Melanocyte of skin (primary cell): ENCODE results near the gene FANCE. TPM values are rescaled to one million over a fixed set of nuclear protein-coding genes. Genes with fewer than 3 reads are reported as not detected.

Experiments
- small RNA-seq, 2 donors: library from RNA; depleted of rRNA; stranded (forward); fragments of <200 nt; gene quantifications; one replicate each; pipeline ENCODE3, GENCODE V24; 2012
- total RNA-seq, 2 donors: library from RNA; depleted of rRNA; stranded (reverse); fragments of >200 nt; gene quantifications; 2 replicates each; pipeline ENCODE4 v1.2.3, GENCODE V29; 2012

FANCE gene
- 1 to 10 TPM; 5.5 to 9.7 TPM for total RNA-seq

GRCh38 chr6:35452183-35453090, at the start of gene FANCE:
Gene FANCE (plus strand): TSS chr6:35452338. CDS start chr6:35452546, 208 bp downstream.

GRCh38 chr6:35468181-35468979, 16.2 kb downstream of the FANCE start, which contains the start of gene RPL10A:
Gene RPL10A (plus strand): TSS chr6:35468401. CDS start chr6:35468435, 34 bp downstream.

GRCh38 chr6:35496841-35497570, 44.9 kb downstream of the FANCE start, which contains the start of gene TEAD3:
Gene TEAD3 (minus strand): TSS chr6:35497079.

GRCh38 chr6:35512740-35513139, 60.6 kb downstream of the FANCE start, which contains the start of gene TULP1:
Gene TULP1 (minus strand): TSS chr6:35512896. CDS start chr6:35512858, 38 bp downstream.

Small RNAs within 50 kb of the gene (small RNA-seq; reads per million reads assigned to genes)
- gene MIR7111: 0.17 to 0.21 reads per million in 2 donors

Other genes starting within 250 kb of the FANCE start
- under 1 TPM; under 0.01 TPM for gene SCUBE3, start 238.4 kb upstream of the FANCE start, total RNA-seq
- 10 to 100 TPM; 15.3 to 20.0 TPM for gene ZNF76, start 192.6 kb upstream of the FANCE start, total RNA-seq
- under 1 TPM; under 0.01 TPM for gene DEF6, start 154.5 kb upstream of the FANCE start, total RNA-seq
- 1 to 10 TPM; 8.3 to 8.7 TPM for gene PPARD, start 109.8 kb upstream of the FANCE start, total RNA-seq
- gene RPL10A, start 16.1 kb downstream of the FANCE start, total RNA-seq: 1,000 to 10,000 TPM in 1 of 2 donors, 100 to 1,000 TPM in 1; 520 to 1,278 TPM
- gene TEAD3, start 44.7 kb downstream of the FANCE start, total RNA-seq: 1 to 10 TPM; 4.1 to 5.0 TPM
- not detected for gene TULP1, start 60.6 kb downstream of the FANCE start, total RNA-seq
- gene FKBP5, start 236.6 kb downstream of the FANCE start, total RNA-seq: 10 to 100 TPM; 12.4 to 15.3 TPM